Measurements from ENCODE around the gene MRPL34. TPM values are rescaled to one million over a fixed set of nuclear protein-coding genes. Genes with fewer than 3 reads are reported as not detected.

MRPL34 gene
- total RNA-seq, 4 donors from 2014 or later = 131 to 173 (median 147) TPM

DNA sequence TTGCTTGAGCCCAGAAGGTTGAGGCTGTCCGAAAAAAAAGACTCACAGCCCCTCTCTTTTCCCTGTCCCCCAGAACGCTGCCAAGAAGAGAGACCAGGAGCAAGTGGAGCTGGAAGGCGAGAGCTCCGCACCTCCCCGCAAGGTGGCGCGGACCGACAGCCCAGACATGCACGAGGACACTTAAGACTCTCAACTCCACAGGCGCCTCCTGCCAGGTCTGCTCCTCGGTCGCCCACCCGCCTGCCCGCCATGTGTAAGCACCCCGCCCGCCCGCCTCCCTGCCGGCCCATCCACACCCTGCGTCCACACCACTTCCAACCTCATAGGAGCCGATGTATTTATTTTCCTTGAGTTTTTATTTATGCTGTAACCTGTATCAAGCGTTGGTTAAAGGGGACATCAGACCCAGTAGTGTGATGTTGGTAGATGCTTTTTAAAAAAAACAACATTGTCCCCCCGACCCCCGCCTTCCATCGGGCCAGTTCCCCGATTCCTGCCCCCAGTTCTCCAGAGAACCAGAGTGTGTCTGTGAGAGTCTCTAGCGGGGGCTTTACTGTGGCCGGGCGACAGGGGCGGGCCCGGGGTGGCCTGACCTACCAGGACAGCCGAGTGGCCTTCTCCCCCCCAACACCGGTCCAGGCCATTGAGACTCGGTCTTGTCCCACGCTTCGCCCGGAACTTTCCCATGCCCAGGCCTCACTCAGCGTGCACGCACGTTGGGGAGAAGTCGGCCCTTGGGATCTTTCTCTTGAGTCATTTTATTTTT is 14.0 kb downstream of the MRPL34 start:
- WGBS = 91% methylated on average over 40 of the region's 40 CpGs
- Histone ChIP-seq H3K36me3 (peaks cover 42 to 80% (median 67%) of the 10 kb centered on the region in 4 donors), H3K27ac (replicated peaks in 1 of 4) (no peak overlapping the region), H3K9me3 (no peaks in the 10 kb centered on the region), H3K4me3 (no peak overlapping the region), H3K27me3 (no peaks in the 10 kb centered on the region), H3K4me1 (peaks cover 0 to 18% (median 11%) of the 10 kb centered on the region in 4 donors)
- no peak for TF ChIP-seq EP300 (IDR thresholded peaks at IDR 0.05)
- no peak for TF ChIP-seq POLR2A (IDR thresholded peaks at IDR 0.05; ENCODE audit: low read depth)
- TF ChIP-seq POLR2AphosphoS5 (IDR thresholded peaks at IDR 0.05) = no peak
- TF ChIP-seq CTCF (IDR thresholded peaks at IDR 0.05) = no peak
- no peak for DNase-seq (ENCODE audit: extremely low spot score)
- intact Hi-C loops (cut with DNase I) = no loop called here

GRCh38 chr19:17320435-17320834 is 14.8 kb downstream of the MRPL34 start:
- H3K4me1 ChIP-seq = peaks cover 0 to 25% (median 18%) of the 10 kb centered on the region in 4 donors
- peaks cover 39 to 82% (median 68%) of the 10 kb centered on the region in 4 donors for H3K36me3 ChIP-seq
- H3K4me3 ChIP-seq = no peak overlapping the region
- DNase-seq (ENCODE audit: extremely low spot score) = no peak
- TF ChIP-seq EP300 (IDR thresholded peaks at IDR 0.05) (no peak), POLR2AphosphoS5 (IDR thresholded peaks at IDR 0.05) (no peak), POLR2A (IDR thresholded peaks at IDR 0.05; ENCODE audit: low read depth) (no peak), CTCF (IDR thresholded peaks at IDR 0.05) (no peak)
- no peak overlapping the region for H3K27ac ChIP-seq (replicated peaks in 1 of 4)
- no peaks in the 10 kb centered on the region for H3K27me3 ChIP-seq
- 97% methylated on average over 5 of the region's 11 CpGs for WGBS
- no peaks in the 10 kb centered on the region for H3K9me3 ChIP-seq
- intact Hi-C loops (cut with DNase I) = no loop called here

DNA sequence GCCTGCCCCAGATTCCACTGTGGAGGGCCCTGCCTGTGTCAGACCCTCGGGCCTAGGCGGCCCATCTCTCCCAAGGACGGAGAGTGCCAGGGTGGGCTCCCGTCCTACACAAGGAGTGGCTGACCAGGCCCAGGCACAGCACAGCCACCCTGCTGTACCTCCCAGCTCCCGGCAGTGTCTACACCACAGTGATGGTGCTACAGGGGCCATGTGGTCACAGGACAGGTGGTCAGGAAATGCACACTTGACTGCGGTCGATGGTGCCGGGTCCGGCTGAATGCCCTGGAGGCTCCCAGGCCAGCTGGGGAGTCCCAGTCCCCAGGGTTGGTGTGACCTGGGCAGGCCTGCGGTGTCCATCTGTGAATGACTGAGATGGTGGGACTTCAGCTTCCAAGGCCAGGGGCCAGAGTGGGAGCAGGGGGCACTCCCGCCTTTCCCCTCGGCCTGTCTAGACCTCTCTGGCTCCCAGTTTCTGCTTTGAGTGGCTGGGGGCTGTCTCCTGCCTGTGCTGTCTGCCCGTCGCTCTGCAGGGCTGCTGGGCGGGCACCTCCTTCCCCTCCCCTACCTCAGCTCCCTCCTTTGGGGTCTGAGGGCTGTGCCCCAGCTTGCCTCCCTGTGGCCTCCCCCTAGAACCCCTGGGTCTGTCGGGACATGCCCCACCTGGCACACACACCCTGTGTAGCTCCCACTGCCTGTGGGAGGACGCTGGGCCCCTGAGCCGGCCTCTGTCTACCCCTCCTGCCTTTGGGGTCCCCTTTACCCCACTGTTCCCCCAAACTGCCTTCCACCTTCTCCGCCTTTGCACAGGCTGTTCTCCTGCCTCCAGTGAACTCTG is 16.2 kb downstream of the MRPL34 start:
- Histone ChIP-seq H3K27ac (replicated peaks in 1 of 4) (no peak overlapping the region), H3K36me3 (peaks cover 27 to 68% (median 54%) of the 10 kb centered on the region in 4 donors), H3K9me3 (no peaks in the 10 kb centered on the region), H3K27me3 (no peaks in the 10 kb centered on the region), H3K4me3 (no peak overlapping the region), H3K4me1 (peaks cover 3 to 39% (median 32%) of the 10 kb centered on the region in 4 donors)
- WGBS = 79% methylated on average over 12 of the region's 19 CpGs
- no peak for TF ChIP-seq POLR2A (IDR thresholded peaks at IDR 0.05; ENCODE audit: low read depth)
- TF ChIP-seq EP300 (IDR thresholded peaks at IDR 0.05) = no peak
- no peak for TF ChIP-seq POLR2AphosphoS5 (IDR thresholded peaks at IDR 0.05)
- no peak for TF ChIP-seq CTCF (IDR thresholded peaks at IDR 0.05)
- intact Hi-C loops (cut with DNase I) = no loop called here
- no peak for DNase-seq (ENCODE audit: extremely low spot score)

GRCh38 chr19:17322854-17323253 is 17.2 kb downstream of the MRPL34 start:
- no peak for TF ChIP-seq EP300 (IDR thresholded peaks at IDR 0.05)
- no peak for TF ChIP-seq POLR2AphosphoS5 (IDR thresholded peaks at IDR 0.05)
- no peak for TF ChIP-seq POLR2A (IDR thresholded peaks at IDR 0.05; ENCODE audit: low read depth)
- TF ChIP-seq CTCF (IDR thresholded peaks at IDR 0.05) = no peak
- 73% methylated on average over 9 of the region's 10 CpGs for WGBS
- peaks cover 3 to 48% (median 41%) of the 10 kb centered on the region in 4 donors for H3K4me1 ChIP-seq
- H3K27me3 ChIP-seq = no peaks in the 10 kb centered on the region
- H3K4me3 ChIP-seq = no peak overlapping the region
- no peak for DNase-seq (ENCODE audit: extremely low spot score)
- peaks cover 23 to 64% (median 47%) of the 10 kb centered on the region in 4 donors for H3K36me3 ChIP-seq
- H3K27ac ChIP-seq (replicated peaks in 1 of 4) = no peak overlapping the region
- no peaks in the 10 kb centered on the region for H3K9me3 ChIP-seq
- intact Hi-C loops (cut with DNase I) = no loop called here
